HepG2 (cell line): ENCODE data around the gene IPO13. TPM values are rescaled to one million over a fixed set of nuclear protein-coding genes. Genes with fewer than 3 reads are reported as not detected.
A peak's percentile ranks its signal among the peaks of the same experiment; 100 is the strongest.

ENCODE experiments used
- FOXA1 ChIP-seq, 2 experiments: fragments of 450-650 bp in 1 of 2; sonication (generic) in 1 of 2; formaldehyde crosslinking in 1 of 2; IDR thresholded peaks; 2 replicates each; pipeline versions ENCODE4 v1.4.0 to v1.6.1; 2016 to 2020; ENCODE audit warnings: missing genetic modification reagents in 1 of 2
- HDAC6 ChIP-seq: fragments of 200-600 bp; sonication (generic); IDR thresholded peaks from 2 replicates; pipeline ENCODE4 v1.7.0; 2017; ENCODE audit warnings: mild to moderate bottlenecking, antibody characterized with exemption, low read length, low read depth
- RXRB ChIP-seq: IDR thresholded peaks from 2 replicates; pipeline ENCODE4 v1.6.1; 2016; ENCODE audit warnings: borderline replicate concordance, missing genetic modification reagents, missing compliant biosample characterization
- ZBTB40 ChIP-seq, 2 experiments: fragments of 450-650 bp in 1 of 2; sonication (generic) in 1 of 2; formaldehyde crosslinking in 1 of 2; IDR thresholded peaks; 2 replicates each; pipeline versions ENCODE4 v1.6.1 to v1.8.0; 2016 to 2022; ENCODE audit warnings: antibody characterized with exemption in 1 of 2, mild to moderate bottlenecking in 1 of 2, missing genetic modification reagents in 1 of 2
- polyA plus RNA-seq, 8 experiments: library from polyadenylated mRNA; depleted of rRNA in 3 of 8; stranded (reverse) in 7 of 8; unstranded in 1 of 8; fragments of >200 nt; fragmentation: Illumina TruSeq in 4 of 8; extraction: Trizol in 4 of 8; gene quantifications; 2 replicates each; pipeline versions ENCODE4 v1.2.1 to v1.2.3, GENCODE V29; 2011 to 2016; ENCODE audit warnings: low read depth in 4 of 8, missing spikeins in 1 of 8, mixed read lengths in 1 of 8; ENCODE audit not compliant: insufficient read depth in 1 of 8
- total RNA-seq, 5 experiments: library from RNA; depleted of rRNA; stranded (reverse); fragments of >200 nt; fragmentation: Illumina TruSeq; extraction: Trizol; gene quantifications; 2 replicates each; pipeline ENCODE4 v1.2.3, GENCODE V29; 2016; ENCODE audit warnings: low read depth in 1 of 5

IPO13 gene
- total and polyA plus RNA-seq, 2 of the 13 experiments (the other 11 are each of a cell fraction or from before 2014, with no cell fraction given), result 12.9 to 15.6 TPM

GRCh38 chr1:43985984-43986595, 39.3 kb downstream of the IPO13 start (continued):
- no peak for TF ChIP-seq ZBTB40 (IDR thresholded peaks at IDR 0.05)
- TF ChIP-seq ZBTB40 (CRISPR knock-in tag; IDR thresholded peaks at IDR 0.05), result no peak
- TF ChIP-seq HDAC6, result no peak
- TF ChIP-seq RXRB (CRISPR knock-in tag), result no peak
- no peak for TF ChIP-seq FOXA1 (IDR thresholded peaks at IDR 0.05)
- TF ChIP-seq FOXA1 (CRISPR knock-in tag; IDR thresholded peaks at IDR 0.05), result peak; percentile 34; the same call in 1 of the 2 replicates
